Adipose tissue (tissue), 3 donors: ENCODE data around the gene RPS2. TPM values are rescaled to one million over a fixed set of nuclear protein-coding genes. Genes with fewer than 3 reads are reported as not detected.
"Not testable (repeated sequence)": the region's sequence is repeated elsewhere in the genome, so short reads cannot be mapped to it uniquely, and the experiment has no call there.

ENCODE experiments used
- H3K27ac ChIP-seq: one replicate; pipeline ENCODE4 v1.5.1; 2013; ENCODE audit warnings: low read depth, low read length
- WGBS, 3 donors: extraction: QIAGEN DNeasy Blood & Tissue Kit; methylation state at CpG; one replicate each; pipeline ENCODE4 v1.1.7; 2013; 5-methylcytosine and 5-hydroxymethylcytosine counted together
- polyA plus RNA-seq, 3 donors: library from polyadenylated mRNA; stranded (reverse); fragments of 200-250 nt; gene quantifications; one replicate each; pipeline ENCODE4 v1.2.3, GENCODE V29; 2013
- donor health status: healthy with polysubstance abuse.
- donor health status: Bipolar disorder and iron deficiency.
- donor health status: healthy.

RPS2 gene
- polyA plus RNA-seq, 3 donors: 3,105 to 3,328 (median 3,324) TPM

DNA sequence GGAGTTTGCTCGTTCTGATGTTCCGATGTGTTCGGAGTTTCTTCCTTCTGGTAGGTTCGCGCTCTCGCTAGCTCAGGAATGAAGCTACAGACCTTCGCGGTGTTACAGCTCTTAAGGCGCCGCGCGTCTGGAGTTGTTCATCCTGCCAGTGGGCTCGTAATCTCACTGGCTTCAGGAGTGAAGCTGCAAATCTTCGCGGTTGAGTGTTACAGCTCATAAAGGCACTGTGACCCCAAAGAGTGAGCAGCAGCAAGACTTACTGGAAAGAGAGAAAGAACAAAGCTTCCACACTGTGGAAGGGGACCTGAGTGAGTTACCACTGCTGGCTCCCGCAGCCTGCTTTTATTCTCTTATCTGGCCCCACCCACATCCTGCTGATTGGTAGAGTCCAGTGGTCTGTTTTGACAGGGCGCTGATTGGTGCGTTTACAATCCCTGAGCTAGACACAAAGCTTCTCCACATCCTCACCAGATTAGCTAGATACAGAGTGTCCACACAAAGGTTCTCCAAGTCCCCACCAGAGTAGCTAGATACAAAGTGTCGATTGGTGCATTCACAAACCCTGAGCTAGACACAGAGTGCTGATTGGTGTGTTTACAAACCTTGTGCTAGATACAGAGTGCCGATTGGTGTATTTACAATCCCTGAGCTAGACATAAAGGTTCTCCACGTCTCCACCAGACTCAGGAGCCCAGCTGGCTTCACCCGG is 7.0 kb downstream of the RPS2 start:
- 87 to 89% (median 88%) methylated on average over 20 to 21 of the region's 22 CpGs for WGBS, 3 donors
- not testable (repeated sequence) for H3K27ac ChIP-seq

DNA sequence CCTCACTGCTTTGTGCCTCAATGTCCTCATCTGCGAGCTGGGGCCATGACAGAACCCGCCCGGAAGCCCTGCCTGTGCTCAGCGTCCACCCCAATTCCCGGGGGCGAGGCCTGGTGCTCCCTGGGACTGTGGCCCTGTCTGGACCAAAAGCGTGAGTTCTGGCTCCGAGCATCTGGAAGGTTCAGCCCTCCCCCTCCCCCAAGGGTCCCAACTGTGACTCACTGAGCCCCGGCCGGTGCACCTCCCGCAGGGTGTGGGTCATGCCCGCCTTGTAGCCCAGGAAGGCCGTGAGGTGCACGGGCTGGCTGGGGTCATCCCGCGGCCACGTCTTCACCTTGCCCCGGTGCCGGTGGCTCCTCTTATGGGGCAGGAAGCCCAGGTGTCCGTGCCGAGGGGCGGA is 10.9 kb downstream of the RPS2 start:
- no peak overlapping the region for H3K27ac ChIP-seq
- 85 to 92% (median 87%) methylated on average over 20 to 22 of the region's 22 CpGs for whole genome bisulfite sequencing, 3 donors

DNA sequence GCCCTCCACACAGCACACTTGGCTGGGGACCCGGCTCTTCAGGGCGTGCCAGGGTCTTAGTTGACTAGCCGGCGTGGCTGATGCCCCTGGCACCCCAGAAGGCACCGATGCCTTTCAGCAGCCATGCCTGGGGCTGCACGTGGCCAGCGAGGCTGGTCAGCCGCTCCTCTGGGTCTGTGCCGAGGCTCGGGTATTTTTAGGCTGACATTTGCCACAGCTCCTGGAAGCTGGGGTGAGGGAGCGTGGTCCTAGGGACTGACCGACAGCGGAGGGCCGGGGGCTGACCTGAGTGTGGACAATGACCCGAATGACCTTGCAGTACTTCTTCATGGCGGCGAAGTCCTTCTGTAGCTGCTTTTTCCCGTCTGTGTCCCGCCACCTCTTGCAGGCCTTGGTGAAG is 14.1 kb downstream of the RPS2 start:
- no peak overlapping the region for H3K27ac ChIP-seq
- 82 to 86% (median 83%) methylated on average over 19 of the region's 19 CpGs for WGBS, 3 donors

DNA sequence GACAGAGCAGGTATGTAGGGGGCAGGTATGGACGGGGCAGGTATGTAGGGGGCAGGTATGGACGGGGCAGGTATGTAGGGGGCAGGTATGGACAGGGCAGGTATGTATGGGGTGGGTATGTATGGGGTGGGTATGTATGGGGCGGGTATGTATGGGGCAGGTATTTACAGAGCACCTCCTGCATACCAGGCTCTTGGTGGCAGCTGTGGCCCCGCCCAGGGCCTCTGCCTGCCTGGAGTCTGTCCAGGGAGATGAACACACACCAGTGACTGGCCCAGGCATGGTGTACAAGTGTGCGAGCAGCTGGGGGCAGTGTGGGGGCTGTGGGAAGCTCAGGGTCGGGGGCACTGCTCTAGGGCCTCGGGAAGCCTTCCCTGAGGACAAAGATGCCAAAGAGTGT is 14.6 kb downstream of the RPS2 start:
- H3K27ac ChIP-seq: no peak overlapping the region
- 75 to 83% (median 76%) methylated on average over 7 of the region's 7 CpGs for WGBS, 3 donors

DNA sequence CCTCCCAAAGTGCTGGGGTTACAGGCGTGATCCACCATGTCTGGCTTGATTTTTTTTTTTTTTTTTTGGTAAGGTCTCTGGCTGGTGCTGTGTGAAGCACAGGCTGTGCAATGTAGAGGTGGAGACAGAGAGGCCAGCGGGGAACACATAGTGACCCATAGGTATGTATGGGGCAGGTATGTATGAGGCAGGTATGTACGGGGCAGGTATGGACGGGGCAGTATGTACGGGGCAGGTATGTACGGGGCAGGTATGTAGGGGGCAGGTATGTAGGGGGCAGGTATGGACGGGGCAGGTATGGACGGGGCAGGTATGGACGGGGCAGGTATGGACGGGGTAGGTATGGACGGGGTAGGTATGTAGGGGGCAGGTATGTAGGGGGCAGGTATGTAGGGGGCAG is 15.1 kb downstream of the RPS2 start:
- WGBS, 3 donors: 93 to 96% (median 94%) methylated on average over 10 to 11 of the region's 11 CpGs
- H3K27ac ChIP-seq: no peak overlapping the region

DNA sequence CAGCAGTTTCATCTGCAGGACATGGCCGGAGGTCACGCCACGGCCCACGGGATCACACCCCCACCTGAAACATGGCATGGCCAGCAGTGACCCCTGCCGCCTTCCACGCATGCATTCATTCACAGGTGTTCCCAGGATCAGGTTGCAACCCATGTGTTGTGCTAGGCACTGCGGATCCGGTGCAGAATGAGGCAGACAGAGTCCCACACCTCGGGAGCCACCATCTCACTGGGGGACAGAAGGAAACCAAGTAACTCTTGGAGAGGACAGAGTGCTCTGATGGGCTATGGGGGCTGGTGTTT is 17.3 kb downstream of the RPS2 start:
- no peak overlapping the region for H3K27ac ChIP-seq
- 79 to 96% (median 89%) methylated on average over 9 of the region's 9 CpGs for WGBS, 3 donors

DNA sequence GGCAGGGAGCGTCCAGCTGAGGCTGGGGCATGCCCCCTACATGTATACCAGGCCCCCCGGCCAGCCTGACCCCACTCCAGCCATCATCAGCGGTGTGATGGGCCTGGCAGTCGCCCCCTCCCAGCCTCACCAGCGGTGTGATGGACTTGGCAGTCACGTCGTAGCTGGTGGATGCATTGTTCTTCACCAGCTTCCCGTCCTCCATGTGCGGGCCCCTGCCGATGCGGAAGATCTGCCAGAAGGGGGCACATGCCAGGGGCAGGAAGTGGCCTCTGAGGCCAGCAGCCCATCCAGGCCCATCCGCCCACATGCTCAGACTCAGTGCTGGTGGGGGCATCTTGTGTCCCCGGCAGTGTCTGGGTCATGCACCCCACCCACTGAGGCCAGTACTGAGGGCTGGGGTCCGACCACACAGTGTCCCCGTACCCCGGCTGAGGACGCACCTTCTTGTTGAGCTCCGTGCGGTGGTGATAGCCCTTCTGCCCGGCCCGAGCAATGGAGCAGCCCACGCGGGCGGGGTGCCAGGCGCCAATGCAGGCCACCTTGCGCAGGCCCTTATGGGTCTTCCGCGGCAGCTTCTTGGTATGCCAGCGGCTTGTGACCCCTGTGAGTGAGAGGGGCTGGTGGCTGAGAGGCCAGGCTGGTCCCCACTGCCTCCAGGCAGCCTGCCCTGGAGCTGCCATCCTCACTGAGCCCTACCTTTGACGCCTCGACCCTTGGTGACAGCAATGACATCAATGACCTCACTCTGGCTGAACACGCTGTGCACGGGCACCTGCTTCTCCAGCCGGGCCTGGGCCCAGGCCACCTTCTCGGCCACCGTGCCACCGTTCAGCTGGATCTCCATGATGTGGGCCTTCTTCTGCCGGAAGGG is 17.9 kb downstream of the RPS2 start:
- 85 to 93% (median 87%) methylated on average over 35 to 38 of the region's 38 CpGs for WGBS, 3 donors
- no peak overlapping the region for H3K27ac ChIP-seq

DNA sequence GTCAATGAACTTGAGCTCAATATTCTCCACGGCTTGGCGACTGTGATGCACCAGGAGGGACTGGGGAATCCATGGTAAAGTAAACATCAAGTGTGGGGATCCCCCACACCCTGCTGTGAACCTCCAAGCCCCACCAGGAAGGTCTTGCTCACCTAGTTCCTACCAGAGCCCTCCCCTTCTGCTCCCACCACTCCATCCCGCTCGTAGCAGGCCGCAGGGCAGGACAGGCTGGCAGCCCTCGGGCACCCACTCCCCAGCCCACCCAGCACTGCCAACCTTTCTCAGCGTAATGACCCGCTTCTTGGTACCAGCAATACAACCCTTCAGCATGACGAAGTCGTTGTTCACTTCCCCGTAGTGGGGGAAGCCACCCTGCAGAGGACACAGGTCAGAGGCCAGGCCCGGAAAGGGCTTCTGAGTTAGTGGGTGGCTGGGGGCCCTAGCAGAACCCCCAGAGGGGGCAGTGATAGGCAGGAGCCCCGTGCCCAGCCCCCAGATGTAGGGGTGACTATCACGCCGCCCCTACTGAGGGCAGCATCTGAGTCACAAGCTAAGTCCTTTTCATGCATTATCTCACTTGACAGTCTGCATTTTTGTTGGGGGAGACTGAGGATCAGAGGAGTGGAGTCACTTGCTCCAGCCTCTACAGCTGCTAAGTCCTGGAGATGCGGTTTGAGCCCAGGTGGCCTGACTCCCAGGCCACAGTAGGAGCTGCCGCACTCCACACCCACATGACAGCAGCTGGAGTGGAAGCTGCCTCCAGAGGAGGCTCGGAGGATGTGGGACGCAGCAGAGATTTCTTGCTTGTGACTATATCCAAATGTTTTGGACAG is 18.9 kb downstream of the RPS2 start:
- 83 to 87% (median 85%) methylated on average over 19 of the region's 19 CpGs for WGBS, 3 donors
- no peak overlapping the region for H3K27ac ChIP-seq

DNA sequence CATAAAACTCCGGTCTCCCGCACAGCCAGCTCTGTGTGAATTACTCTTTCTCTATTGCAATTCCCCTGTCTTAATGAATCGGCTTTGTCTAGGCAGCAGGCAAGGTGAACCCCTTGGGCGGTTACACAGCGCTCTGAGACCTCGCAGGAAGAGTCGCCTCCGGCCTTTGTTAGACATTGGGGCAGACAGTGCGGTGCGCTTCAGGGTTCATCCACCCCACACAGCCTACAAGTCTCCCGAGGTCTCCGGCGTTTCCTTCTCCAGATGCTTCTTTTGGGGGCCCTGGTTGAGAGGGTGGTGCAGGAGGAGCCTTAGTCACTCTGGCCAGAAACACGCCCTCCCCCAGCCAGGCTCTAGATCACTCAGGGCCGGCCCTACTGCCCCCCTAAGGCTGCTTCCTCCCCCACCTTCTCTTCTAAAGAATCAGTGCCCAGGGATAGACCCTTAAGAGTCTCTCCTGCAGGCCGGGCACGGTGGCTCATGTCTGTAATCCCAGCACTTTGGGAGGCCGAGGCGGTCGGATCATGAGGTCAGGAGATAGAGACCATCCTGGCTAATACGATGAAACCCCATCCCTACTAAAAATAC is 19.9 kb downstream of the RPS2 start:
- H3K27ac ChIP-seq: no peak overlapping the region
- WGBS, 3 donors: 90 to 94% (median 93%) methylated on average over 21 of the region's 21 CpGs

DNA sequence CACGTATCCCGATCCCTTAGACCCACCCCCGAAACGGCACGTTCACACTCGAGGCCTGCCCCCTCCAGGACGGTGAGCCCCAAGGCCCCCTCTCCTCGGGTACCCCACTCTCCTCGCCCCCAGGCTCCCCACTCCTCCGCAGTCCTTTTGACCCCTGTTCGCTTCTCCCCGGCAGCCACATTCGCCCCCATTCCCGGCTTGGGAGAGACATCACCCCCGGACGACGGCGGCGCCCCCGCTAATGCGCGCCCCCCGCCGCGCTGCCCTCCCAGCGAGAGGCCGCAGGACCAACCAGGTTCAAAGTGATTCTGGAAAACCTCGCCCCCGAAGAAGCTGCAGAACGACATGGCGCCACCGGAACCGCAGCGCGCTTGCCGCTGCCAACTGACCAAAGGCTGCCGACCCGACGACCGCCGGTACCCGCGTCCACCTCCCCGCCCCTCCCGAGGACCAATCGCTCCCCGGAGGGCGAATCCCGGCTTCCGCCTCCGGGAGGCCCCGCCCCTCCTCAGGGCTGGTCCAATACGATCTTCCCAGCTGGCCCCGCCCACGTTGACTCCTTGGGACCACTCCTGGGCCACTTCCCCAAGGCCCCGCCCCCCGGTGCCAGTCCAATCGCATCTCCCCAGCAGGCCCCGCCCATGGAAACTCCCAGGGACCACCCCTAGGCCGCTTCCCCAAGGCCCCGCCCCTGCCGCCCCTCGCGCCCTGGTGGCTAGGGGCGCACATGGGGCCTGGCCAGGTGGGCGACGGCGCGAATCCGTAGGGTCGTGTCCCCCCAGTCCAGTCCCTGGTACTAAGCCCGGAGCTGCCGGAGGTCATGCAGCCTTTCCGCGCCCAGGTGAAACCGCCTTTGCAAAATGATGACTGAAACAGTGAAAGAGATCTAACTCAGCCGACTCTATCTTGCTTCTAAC is 21.6 kb downstream of the RPS2 start, which contains the start of gene MSRB1:
TSS of gene MSRB1 (minus strand) at position 390 of the 917 bp plus-strand sequence. CDS start at position 347, 43 bp downstream.
- H3K27ac ChIP-seq: no peak within 1 kb of the TSS
- 1% methylated on average over 75 to 77 of the region's 77 CpGs for WGBS, 3 donors

DNA sequence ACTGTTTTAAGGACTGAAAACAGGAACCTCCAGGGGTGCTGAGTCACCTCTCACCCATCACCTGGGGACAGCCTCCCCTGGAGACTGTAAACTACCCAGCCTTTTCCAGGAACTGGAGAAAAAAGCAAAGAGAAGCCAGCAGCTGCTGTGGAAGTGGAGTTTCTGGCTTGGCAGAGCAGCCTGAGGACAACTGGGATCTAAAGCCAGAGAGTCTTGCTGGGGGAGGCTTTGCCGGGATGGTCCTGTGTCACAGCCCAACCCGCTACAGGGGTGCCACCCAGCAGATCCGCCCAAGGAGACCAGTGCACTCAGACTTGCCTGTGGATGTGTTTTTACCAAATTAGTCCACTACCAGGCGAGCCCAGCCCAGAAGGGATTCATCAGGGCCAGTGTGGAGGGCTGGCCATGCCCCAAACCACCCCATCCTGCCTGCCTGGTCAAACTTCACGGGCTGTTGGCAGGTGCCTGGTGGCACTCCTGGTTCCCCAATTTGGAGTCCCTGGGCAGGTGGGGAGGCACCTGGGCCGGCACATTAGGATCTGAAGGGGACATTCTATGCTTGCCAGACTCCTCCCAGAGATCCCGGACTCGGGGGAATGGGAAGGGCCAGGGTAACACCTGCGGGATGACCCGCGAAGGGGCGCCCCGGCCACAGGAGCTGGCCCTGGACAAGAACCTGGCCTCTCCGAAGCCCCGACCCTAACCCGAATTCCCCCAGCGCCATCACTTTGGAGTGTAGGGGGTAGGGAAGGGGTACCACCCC is 22.4 kb downstream of the RPS2 start:
- H3K27ac ChIP-seq: no peak overlapping the region
- WGBS, 3 donors: 10 to 16% (median 16%) methylated on average over 15 to 17 of the region's 17 CpGs

DNA sequence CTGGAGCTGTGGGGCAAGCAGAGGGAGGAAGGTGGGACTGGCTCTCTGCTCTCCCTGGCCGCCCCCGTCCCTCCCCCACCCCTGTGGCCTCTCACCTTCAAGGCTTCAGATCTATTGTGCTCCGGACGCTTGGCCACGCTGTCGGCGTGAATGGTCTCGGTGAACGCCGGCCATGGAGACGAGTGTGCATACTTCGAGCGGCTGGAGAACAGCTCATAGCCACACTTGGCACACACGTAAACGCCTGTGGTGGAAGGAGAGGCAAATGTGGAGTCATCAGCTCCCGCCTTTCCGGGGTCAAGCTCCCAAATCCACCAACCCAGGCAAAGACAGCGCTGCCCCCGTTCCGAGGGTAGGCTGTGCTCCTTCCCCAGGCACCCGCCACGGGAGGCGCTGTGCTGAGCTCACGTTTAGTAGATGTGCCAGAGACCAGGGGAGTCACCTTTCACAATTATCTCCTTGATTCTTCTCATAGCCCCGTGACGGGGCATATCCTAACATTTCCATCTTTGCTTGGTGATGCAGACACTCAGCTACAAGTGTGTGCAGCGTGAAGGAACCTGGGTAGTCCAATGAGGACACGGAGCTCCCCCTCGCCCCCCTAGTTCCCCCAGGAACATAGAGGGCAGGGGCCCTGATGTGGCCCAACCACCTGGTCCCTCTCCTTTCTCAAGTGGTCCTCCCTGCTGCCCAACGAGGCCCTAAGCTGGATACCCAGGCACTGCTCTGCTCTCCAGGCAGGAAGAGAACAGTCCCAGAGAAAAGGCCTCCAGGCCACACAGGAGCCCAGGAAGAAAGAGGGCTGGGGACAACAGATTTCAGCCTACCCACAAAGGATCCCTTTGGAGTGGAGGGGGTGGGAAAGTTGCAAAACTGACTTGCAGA is 23.2 kb downstream of the RPS2 start:
- 49 to 80% (median 76%) methylated on average over 30 of the region's 30 CpGs for WGBS, 3 donors
- H3K27ac ChIP-seq: no peak overlapping the region

DNA sequence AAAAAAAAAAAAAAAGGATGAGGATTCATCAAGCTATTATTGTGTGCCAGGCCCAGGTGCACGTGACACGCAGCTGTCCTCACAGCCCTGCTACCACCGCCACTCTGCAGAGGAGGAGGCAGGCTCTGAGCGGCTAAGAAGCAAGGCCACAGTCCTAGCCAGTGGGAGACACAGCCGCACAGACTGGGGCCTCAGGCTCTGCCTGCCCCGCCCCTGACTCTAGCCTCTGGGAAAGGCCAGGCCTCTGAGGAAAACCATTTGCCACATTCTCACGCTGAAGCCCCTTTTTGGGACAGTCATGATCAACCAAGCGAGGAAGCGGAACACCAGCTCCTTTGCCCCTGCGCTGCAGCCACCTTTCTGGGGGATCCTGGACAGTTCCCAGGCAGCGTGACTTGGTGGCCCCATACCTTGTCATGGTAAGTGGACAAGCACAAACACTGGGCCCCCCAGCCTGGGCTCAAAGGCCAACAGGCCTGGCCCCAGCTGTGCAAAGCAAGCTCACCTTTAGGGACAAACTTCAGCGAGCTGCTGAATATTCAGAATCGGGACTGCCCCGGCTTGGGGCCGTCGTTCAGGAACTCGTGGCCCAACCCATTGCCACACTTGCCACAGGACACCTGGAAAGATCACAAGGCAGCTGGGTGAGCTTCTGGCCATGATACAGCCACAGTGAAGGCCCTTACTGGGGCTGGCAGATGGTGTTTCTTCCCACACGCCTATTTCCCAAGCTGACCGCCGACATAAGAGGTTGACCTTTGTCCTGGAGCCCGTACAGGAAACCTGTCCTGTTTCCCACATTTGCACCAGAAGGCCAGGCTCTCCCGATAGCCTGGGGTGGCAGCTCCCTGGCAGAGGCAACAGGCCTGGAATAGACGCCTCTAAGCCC is 24.1 kb downstream of the RPS2 start:
- H3K27ac ChIP-seq: no peak overlapping the region
- WGBS, 3 donors: 40 to 76% (median 67%) methylated on average over 23 of the region's 23 CpGs

DNA sequence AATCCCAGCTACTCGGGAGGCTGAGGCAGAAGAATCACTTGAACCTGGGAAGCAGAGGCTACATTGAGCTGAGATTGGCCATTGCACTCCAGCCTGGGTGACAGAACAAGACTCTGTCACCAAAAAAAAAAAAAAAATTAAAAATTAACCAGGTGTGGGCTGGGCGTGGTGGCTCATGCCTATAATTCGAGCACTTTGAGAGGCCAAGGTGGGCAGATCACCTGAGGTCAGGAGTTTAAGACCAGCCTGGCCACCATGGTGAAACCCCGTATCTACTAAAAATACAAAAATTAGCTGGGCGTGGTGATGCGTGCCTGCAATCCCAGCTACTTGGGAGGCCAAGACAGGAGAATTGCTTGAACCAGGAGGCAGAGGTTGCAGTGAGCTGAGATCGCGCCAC is 24.8 kb downstream of the RPS2 start:
- H3K27ac ChIP-seq: not testable (repeated sequence)
- WGBS, 3 donors: 43 to 98% (median 96%) methylated on average over 8 of the region's 8 CpGs

DNA sequence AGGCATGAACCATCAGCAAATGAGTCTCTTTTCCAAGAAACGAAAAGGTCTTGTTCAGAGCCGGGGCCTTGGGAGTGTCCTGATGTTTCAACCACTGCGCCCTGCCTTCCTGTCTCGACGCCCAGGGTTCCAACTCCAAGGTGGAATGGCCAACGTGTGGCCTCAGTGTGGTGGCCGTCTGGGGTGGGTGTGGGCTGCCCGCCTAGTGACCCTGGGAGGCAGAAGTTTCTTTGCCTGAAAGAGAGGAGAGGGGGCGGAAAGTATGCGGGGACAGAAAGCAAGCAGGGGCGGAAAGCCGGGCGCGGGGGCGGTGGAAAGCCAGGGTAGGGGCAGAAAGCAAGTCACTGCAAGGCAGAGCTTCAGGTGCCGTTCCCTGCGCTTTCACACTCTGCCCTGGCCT is 25.7 kb downstream of the RPS2 start:
- no peak overlapping the region for H3K27ac ChIP-seq
- 72 to 84% (median 78%) methylated on average over 17 of the region's 17 CpGs for WGBS, 3 donors
